ENCODE measurements around the gene HPN.
A peak's percentile ranks its signal among the peaks of the same experiment; 100 is the strongest.
"Not testable (repeated sequence)": the region's sequence is repeated elsewhere in the genome, so short reads cannot be mapped to it uniquely, and the experiment has no call there.

HPN gene

DNA sequence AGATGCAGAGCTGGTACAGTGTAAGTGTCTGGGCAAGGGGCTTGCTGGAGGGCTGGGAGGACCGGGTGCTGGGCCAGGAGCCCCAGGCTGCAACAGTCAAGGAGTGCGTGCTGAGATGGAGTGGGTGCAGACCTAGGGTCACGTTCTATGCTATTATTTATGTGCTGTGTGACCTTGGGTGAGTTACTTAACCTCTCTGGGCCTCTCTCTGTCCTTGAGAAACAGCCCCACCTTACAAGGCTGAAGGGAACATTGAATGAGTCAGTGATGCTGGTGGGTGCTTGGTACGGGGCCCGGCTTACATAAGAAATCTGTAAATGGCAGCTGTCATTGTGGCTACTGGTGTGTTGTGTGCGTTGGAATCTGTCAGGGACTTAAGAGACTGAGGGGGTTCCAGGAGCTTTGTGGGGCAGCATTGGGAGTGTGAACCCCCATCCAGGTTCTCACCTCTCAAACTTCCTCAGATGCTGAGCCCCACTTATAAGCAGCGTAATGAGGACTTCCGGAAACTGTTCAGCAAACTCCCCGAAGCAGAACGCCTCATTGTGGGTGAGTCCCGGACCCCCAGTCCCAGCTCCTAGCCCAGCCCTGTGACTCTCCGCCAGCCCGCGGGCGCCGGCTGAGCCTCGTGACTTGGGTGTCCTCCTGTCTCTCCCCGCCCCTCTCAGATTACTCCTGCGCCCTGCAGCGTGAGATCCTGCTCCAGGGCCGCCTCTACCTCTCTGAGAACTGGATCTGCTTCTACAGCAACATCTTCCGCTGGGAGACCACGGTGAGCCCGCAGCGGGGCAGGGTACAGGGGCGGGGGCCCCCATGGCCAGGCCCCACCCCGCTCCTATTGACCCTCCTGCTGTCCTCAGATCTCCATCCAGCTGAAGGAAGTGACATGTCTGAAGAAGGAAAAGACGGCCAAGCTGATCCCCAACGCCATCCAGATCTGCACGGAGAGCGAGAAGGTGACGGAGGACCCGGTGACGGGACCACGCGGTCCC, 31.8 kb upstream of the HPN start:
- no peak for DNase-seq (ENCODE audit: low read depth)

- DNase-seq (ENCODE audit: low read depth): no peak
Observed at GRCh38 chr19:35011091-35011689, 30.3 kb upstream of the HPN start.

DNA sequence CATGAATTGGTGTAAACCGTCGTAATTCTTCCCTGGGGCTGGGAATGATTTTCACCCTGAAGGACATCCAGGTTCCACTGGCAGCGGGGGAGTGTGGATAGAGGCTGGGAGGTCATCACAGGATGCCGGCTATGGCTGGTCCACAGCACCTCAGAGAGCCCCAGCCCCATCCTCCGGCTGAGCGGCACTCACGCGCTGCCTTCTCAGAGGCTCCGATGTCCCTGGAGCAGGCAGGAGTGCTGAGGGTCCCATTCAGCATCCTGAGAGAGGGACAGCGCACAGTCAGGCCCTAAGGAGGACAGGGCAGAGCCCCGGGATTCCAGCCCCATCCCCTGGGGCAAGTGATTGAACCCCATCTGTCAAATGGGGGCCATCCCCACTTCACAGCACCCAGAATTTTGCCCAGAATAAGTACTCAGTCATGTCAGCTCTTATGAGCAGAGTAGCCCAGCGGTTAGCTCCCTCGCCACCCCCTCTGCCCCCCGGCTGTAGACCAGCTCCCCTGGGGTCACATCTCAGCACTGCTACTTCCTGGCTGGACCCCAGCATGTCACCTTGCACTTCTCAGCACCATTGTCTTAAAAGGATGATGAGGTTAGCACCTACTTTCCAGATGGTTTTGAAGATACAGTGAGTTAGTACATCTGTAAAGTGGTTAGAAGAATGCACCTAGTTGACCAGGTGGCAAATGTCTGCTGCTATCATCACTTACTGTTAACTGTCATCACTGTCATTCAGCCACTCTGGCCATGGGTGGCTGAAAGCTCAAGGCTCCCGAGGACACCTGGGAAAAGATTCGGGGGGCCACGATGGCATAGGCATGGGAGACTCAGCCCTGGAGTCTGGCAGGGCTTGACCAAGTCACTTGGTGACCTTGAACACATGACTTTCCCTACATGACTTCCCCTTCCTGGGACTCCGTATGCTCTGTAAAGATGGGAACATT, 29.5 kb upstream of the HPN start:
- DNase-seq (ENCODE audit: low read depth): no peak

DNA sequence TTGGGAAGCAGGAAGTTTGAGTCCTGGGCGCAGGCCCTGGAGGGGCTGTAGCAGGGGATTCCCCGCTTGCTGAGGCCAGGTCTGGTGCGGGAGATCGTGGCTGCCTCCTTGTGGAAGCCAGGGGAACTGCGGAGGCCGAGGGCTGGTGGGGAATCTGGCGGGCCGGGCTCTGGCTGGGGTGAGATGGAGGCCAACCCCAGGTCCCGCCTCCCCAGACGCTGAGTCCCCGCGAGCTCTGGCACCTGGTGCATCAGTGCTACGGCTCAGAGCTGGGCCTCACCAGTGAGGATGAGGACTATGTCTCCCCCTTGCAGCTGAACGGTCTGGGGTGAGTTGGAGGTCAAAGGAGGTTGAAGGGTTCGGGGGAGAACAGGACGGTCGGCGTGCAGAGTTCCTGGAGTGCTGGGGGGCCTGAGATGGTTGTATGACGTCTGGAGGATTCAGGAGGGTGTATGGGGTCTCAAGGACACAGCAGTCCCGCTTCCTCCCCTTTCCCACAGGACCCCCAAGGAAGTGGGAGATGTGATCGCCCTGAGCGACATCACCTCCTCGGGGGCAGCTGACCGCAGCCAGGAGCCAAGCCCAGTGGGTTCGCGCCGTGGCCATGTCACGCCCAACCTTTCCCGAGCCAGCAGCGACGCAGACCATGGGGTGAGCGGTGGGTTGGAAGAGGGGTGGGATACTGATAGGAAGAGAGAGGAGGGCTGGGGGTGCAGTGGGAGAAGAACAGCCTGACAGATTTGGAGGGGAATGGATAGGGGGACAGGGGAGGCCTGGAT, 28.3 kb upstream of the HPN start:
- peak; percentile 78 for DNase-seq (ENCODE audit: low read depth)

GRCh38 chr19:35013820-35014754, 27.4 kb upstream of the HPN start:
- peak; percentile 70 for DNase-seq (ENCODE audit: low read depth)

- not testable (repeated sequence) for DNase-seq (ENCODE audit: low read depth)
Observed at GRCh38 chr19:35014774-35015173, 26.7 kb upstream of the HPN start.

GRCh38 chr19:35015270-35015953, 26.1 kb upstream of the HPN start:
- DNase-seq (ENCODE audit: low read depth): no peak

- DNase-seq (ENCODE audit: low read depth): no peak
Observed at GRCh38 chr19:35015954-35016351, 25.6 kb upstream of the HPN start.

GRCh38 chr19:35017507-35017906, 24.0 kb upstream of the HPN start:
- no peak for DNase-seq (ENCODE audit: low read depth)

GRCh38 chr19:35018379-35018778, 23.1 kb upstream of the HPN start:
- DNase-seq (ENCODE audit: low read depth): no peak

DNA sequence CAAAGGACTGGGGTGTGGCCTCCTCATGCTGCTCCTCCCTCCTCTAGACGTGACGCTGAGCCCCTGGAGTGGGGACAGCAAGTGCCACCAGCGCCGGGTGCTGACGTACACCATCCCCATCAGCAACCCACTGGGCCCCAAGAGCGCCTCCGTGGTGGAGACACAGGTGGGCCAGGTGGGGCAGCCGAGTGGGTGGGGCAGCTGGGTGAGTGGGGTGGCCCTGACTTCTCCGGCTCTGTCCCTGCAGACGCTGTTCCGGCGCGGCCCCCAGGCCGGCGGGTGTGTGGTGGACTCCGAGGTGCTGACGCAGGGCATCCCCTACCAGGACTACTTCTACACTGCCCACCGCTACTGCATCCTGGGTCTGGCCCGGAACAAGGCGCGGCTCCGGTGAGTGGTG, 22.4 kb upstream of the HPN start:
- DNase-seq (ENCODE audit: low read depth): no peak

DNA sequence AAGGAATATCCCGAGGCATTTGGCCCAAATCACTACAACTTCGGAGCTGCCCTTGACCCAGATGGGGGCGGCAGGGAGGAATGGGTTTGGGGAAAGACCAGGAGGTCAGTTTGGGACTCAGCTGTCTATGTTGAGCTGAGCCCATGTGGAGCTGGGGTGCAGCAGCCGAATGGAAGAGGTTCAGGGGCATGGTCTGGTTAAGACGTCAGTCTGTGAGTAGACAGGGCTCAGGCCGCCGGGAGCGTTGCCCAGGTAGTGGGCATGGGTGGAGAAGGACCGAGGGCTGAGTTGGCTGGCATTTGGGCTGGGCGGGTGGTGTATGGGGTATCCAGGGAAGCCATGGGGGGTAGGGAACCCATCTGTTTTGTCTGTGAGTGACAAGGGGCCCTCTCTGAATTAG, 20.5 kb upstream of the HPN start:
- DNase-seq (ENCODE audit: low read depth): no peak

DNA sequence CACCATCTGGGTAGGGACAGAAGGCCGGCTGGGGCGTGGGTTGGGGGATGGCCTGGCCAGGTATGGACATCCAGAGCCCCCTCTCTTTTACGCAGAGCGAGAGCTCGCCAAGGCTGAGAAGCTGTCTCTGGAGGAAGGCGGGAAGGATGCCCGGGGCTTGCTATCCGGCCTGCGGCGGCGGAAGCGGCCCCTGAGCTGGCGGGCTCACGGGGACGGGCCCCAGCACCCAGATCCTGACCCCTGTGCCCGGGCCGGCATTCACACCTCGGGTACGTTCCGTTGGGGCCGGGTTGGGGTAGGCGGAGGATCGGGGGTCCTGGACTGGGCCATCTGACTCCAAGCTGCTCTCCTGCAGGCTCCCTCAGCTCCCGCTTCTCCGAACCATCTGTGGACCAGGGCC, 19.9 kb upstream of the HPN start:
- DNase-seq (ENCODE audit: low read depth): no peak

- DNase-seq (ENCODE audit: low read depth): no peak
Observed at GRCh38 chr19:35022460-35022859, 19.1 kb upstream of the HPN start.

DNA sequence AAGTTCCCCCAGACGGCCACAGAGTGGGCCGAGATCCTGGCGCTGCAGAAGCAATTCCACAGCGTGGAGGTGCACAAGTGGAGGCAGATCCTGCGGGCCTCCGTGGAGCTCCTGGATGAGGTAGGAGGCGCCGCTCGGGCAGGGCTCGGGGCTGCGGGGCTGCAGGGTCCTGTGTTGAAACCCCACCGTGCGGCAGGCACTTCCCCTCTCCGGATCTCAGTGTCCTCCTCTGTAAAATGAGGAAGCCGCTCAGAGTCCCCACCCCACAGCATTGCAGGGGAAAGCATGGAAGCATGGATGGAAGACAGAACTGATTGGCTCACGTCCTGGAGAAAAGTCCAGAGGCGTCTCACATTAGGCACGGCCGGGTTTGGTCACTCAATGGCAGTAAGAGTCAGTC, 18.1 kb upstream of the HPN start:
- DNase-seq (ENCODE audit: low read depth): no peak

- no peak for DNase-seq (ENCODE audit: low read depth)
Observed at GRCh38 chr19:35024095-35024494, 17.4 kb upstream of the HPN start.

- DNase-seq (ENCODE audit: low read depth): no peak
Observed at GRCh38 chr19:35025969-35026368, 15.6 kb upstream of the HPN start.

DNA sequence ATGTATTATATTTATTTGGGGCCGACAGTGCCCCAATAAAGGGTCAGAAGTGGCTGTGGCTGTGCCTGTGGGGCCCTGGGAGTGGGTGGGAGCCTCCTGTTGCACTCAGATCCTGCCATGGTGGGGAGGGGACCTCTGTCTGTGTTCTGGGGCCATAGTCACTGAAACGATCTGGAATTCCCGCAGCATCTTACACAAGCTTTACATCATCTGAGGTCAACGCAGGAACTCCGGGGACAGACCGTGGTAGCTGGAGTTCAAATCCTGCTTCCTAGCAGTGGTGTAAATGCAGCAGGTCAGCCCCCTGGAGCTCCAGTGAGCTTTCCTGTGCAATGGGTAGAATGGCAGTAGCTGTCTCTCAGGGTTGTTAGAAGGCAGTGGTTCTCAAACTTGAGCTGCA, 15.1 kb upstream of the HPN start:
- no peak for DNase-seq (ENCODE audit: low read depth)

DNA sequence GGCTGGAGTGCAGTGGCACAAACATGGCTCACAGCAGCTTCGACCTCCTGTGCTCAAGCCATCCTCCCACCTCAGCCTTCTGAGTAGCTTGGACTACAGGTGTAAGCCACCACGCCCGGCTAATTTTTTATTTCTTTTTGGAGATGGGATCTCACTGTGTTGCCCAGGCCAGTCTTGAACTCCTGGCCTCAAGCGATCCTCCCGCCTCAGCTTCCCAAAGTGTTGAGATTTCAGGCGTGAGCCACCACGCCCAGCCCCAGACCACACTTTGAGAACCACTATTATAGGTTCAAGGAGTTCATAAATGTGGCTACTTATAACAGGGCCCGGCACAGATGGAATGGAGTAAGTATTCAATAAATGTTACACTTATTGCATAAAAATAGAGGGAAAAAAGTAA, 14.5 kb upstream of the HPN start:
- no peak for DNase-seq (ENCODE audit: low read depth)

Data from T follicular helper cell (primary cell).